ENCODE results near the gene PRKCQ.
"Not testable (repeated sequence)": the region's sequence is repeated elsewhere in the genome, so short reads cannot be mapped to it uniquely, and the experiment has no call there.

The PRKCQ gene

DNA sequence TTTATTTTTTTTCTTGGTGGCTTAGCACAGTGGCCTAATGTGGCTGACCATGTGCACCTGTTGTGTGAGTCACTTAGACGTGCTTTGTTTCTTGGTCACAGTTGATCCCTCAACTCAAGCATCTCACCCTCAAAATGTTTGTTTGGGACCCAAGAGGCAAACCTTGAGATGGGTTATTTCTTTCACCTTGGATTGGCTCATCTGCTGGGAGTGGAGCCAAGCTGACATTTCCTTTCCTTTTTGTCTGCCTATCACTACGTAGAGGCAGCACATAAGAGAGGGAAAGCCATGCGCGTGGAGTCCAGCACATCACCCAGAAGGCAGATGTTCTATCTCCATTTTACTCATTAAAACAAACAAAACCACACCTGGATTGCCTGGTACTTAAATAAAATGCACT, 6.4 kb upstream of the PRKCQ start:
- Histone ChIP-seq H3K27me3 (ENCODE audit: control insufficient read depth in 2 of 2, insufficient read depth in 2 of 2, low read length in 2 of 2) (peaks cover 0 to 4% of the 10 kb centered on the region in 2 donors), H3K4me1 (ENCODE audit: control insufficient read depth in 2 of 2, insufficient read depth in 2 of 2, low read length in 2 of 2) (no peaks in the 10 kb centered on the region), H3K9me3 (ENCODE audit: control insufficient read depth in 2 of 2, low read length in 2 of 2) (no peaks in the 10 kb centered on the region), H3K36me3 (ENCODE audit: control insufficient read depth in 2 of 2, insufficient read depth in 2 of 2, low read length in 2 of 2) (no peaks in the 10 kb centered on the region), H3K9ac (ENCODE audit: low read depth in 1 of 2, low read length in 2 of 2) (no peak overlapping the region), H3K27ac (ENCODE audit: low read depth in 2 of 2, low read length in 2 of 2) (no peak overlapping the region), H3K4me3 (ENCODE audit: low read length in 2 of 2) (no peak overlapping the region)

- H3K27me3 ChIP-seq (ENCODE audit: control insufficient read depth in 2 of 2, insufficient read depth in 2 of 2, low read length in 2 of 2) = peaks cover 3 to 4% of the 10 kb centered on the region in 2 donors
These were observed 3.4 kb upstream of the PRKCQ start for GRCh38 chr10:6583447-6583846.

DNA sequence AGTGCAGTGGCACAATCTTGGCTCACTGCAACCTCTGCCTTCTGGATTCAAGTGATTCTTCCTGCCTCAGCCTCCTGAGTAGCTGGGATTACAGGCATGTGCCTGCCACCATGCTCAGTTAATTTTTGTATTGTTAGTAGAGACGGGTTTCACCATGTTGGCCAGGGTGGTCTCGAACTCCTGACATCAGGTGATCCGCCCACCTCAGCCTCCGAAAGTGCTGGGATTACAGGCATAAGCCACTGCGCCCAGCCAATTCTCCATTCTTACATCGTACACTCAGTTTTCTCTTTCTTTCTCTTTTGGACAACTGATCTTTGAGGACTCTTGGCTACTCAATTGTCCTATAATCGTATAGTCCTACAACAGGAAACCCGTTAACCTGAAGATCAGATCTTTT, 2.8 kb upstream of the PRKCQ start:
- not testable (repeated sequence) for H3K27me3 ChIP-seq (ENCODE audit: control insufficient read depth in 2 of 2, insufficient read depth in 2 of 2, low read length in 2 of 2); H3K27ac ChIP-seq (ENCODE audit: low read depth in 2 of 2, low read length in 2 of 2); H3K4me1 ChIP-seq (ENCODE audit: control insufficient read depth in 2 of 2, insufficient read depth in 2 of 2, low read length in 2 of 2); H3K4me3 ChIP-seq (ENCODE audit: low read length in 2 of 2); H3K36me3 ChIP-seq (ENCODE audit: control insufficient read depth in 2 of 2, insufficient read depth in 2 of 2, low read length in 2 of 2); H3K9me3 ChIP-seq (ENCODE audit: control insufficient read depth in 2 of 2, low read length in 2 of 2); H3K9ac ChIP-seq (ENCODE audit: low read depth in 1 of 2, low read length in 2 of 2)

More at GRCh38 chr10:6583447-6583846, 3.4 kb upstream of the PRKCQ start:
- no peak overlapping the region for H3K4me3 ChIP-seq (ENCODE audit: low read length in 2 of 2)
- no peak overlapping the region for H3K27ac ChIP-seq (ENCODE audit: low read depth in 2 of 2, low read length in 2 of 2)
- H3K4me1 ChIP-seq (ENCODE audit: control insufficient read depth in 2 of 2, insufficient read depth in 2 of 2, low read length in 2 of 2) = peaks cover 0 to 4% of the 10 kb centered on the region in 2 donors
- no peaks in the 10 kb centered on the region for H3K36me3 ChIP-seq (ENCODE audit: control insufficient read depth in 2 of 2, insufficient read depth in 2 of 2, low read length in 2 of 2)
- no peaks in the 10 kb centered on the region for H3K9me3 ChIP-seq (ENCODE audit: control insufficient read depth in 2 of 2, low read length in 2 of 2)
- H3K9ac ChIP-seq (ENCODE audit: low read depth in 1 of 2, low read length in 2 of 2) = no peak overlapping the region

- H3K36me3 ChIP-seq (ENCODE audit: control insufficient read depth in 2 of 2, insufficient read depth in 2 of 2, low read length in 2 of 2) = no peaks in the 10 kb centered on the region
- no peak overlapping the region for H3K9ac ChIP-seq (ENCODE audit: low read depth in 1 of 2, low read length in 2 of 2)
- no peaks in the 10 kb centered on the region for H3K9me3 ChIP-seq (ENCODE audit: control insufficient read depth in 2 of 2, low read length in 2 of 2)
- H3K27ac ChIP-seq (ENCODE audit: low read depth in 2 of 2, low read length in 2 of 2) = no peak overlapping the region
- H3K4me3 ChIP-seq (ENCODE audit: low read length in 2 of 2) = no peak overlapping the region
- H3K4me1 ChIP-seq (ENCODE audit: control insufficient read depth in 2 of 2, insufficient read depth in 2 of 2, low read length in 2 of 2) = peaks cover 0 to 4% of the 10 kb centered on the region in 2 donors
- H3K27me3 ChIP-seq (ENCODE audit: control insufficient read depth in 2 of 2, insufficient read depth in 2 of 2, low read length in 2 of 2) = peaks cover 3 to 4% of the 10 kb centered on the region in 2 donors
These were observed 2.2 kb upstream of the PRKCQ start for GRCh38 chr10:6582298-6582697.

DNA sequence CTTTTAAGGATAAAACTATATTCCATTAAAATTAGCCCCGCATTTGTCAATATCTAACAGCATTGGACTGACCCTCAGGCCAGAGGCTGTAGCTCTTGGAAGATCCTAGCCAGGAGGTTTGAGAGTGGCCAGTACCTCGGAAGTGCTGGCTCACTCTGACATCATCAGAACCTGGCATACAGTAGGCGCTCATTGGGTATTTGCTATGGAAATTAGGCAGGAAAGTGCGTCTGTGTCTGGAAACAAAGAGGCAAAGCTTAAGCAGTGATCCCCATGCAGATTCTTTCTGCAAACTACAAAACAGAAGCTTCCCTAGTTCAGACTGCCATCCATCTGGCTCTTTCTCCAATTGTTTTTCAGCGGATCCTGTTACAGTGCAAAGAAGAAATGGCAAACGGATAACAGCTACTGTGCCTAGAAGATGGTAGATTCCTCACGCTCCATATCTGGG, 1.7 kb upstream of the PRKCQ start:
- Histone ChIP-seq H3K4me1 (ENCODE audit: control insufficient read depth in 2 of 2, insufficient read depth in 2 of 2, low read length in 2 of 2) (peaks cover 0 to 4% of the 10 kb centered on the region in 2 donors), H3K27ac (ENCODE audit: low read depth in 2 of 2, low read length in 2 of 2) (no peak overlapping the region), H3K9me3 (ENCODE audit: control insufficient read depth in 2 of 2, low read length in 2 of 2) (no peaks in the 10 kb centered on the region), H3K36me3 (ENCODE audit: control insufficient read depth in 2 of 2, insufficient read depth in 2 of 2, low read length in 2 of 2) (no peaks in the 10 kb centered on the region), H3K9ac (ENCODE audit: low read depth in 1 of 2, low read length in 2 of 2) (peak overlapping the region in 1 of 2 donors; percentile 3), H3K27me3 (ENCODE audit: control insufficient read depth in 2 of 2, insufficient read depth in 2 of 2, low read length in 2 of 2) (peaks cover 3 to 4% of the 10 kb centered on the region in 2 donors), H3K4me3 (ENCODE audit: low read length in 2 of 2) (peak overlapping the region in 1 of 2 donors; percentile 20)

GRCh38 chr10:6581223-6581622, 1.1 kb upstream of the PRKCQ start:
- Histone ChIP-seq H3K9ac (ENCODE audit: low read depth in 1 of 2, low read length in 2 of 2) (peak overlapping the region in 1 of 2 donors; percentile 81), H3K4me3 (ENCODE audit: low read length in 2 of 2) (peak overlapping the region in 1 of 2 donors; percentile 88)
- not testable (repeated sequence) for H3K9me3 ChIP-seq (ENCODE audit: control insufficient read depth in 2 of 2, low read length in 2 of 2); H3K36me3 ChIP-seq (ENCODE audit: control insufficient read depth in 2 of 2, insufficient read depth in 2 of 2, low read length in 2 of 2); H3K4me1 ChIP-seq (ENCODE audit: control insufficient read depth in 2 of 2, insufficient read depth in 2 of 2, low read length in 2 of 2); H3K27me3 ChIP-seq (ENCODE audit: control insufficient read depth in 2 of 2, insufficient read depth in 2 of 2, low read length in 2 of 2); H3K27ac ChIP-seq (ENCODE audit: low read depth in 2 of 2, low read length in 2 of 2)

- H3K9me3 ChIP-seq (ENCODE audit: control insufficient read depth in 2 of 2, low read length in 2 of 2) = no peaks in the 10 kb centered on the region
- no peaks in the 10 kb centered on the region for H3K36me3 ChIP-seq (ENCODE audit: control insufficient read depth in 2 of 2, insufficient read depth in 2 of 2, low read length in 2 of 2)
- peak overlapping the region; percentile 73 to 81 for H3K9ac ChIP-seq (ENCODE audit: low read depth in 1 of 2, low read length in 2 of 2)
- H3K4me1 ChIP-seq (ENCODE audit: control insufficient read depth in 2 of 2, insufficient read depth in 2 of 2, low read length in 2 of 2) = peaks cover 0 to 4% of the 10 kb centered on the region in 2 donors
- peak overlapping the region; percentile 53 to 56 for H3K27ac ChIP-seq (ENCODE audit: low read depth in 2 of 2, low read length in 2 of 2)
- peak overlapping the region; percentile 65 to 88 for H3K4me3 ChIP-seq (ENCODE audit: low read length in 2 of 2)
- H3K27me3 ChIP-seq (ENCODE audit: control insufficient read depth in 2 of 2, insufficient read depth in 2 of 2, low read length in 2 of 2) = peaks cover 3 to 4% of the 10 kb centered on the region in 2 donors
These were observed 378 bp upstream of the PRKCQ start for GRCh38 chr10:6580279-6581029.

- H3K27me3 ChIP-seq (ENCODE audit: control insufficient read depth in 2 of 2, insufficient read depth in 2 of 2, low read length in 2 of 2) = peaks cover 3 to 4% of the 10 kb centered on the region in 2 donors
- peaks cover 0 to 4% of the 10 kb centered on the region in 2 donors for H3K4me1 ChIP-seq (ENCODE audit: control insufficient read depth in 2 of 2, insufficient read depth in 2 of 2, low read length in 2 of 2)
- no peaks in the 10 kb centered on the region for H3K9me3 ChIP-seq (ENCODE audit: control insufficient read depth in 2 of 2, low read length in 2 of 2)
- peak overlapping the region; percentile 61 to 70 for H3K4me3 ChIP-seq (ENCODE audit: low read length in 2 of 2)
- H3K9ac ChIP-seq (ENCODE audit: low read depth in 1 of 2, low read length in 2 of 2) = peak overlapping the region; percentile 48 to 59
- no peaks in the 10 kb centered on the region for H3K36me3 ChIP-seq (ENCODE audit: control insufficient read depth in 2 of 2, insufficient read depth in 2 of 2, low read length in 2 of 2)
- H3K27ac ChIP-seq (ENCODE audit: low read depth in 2 of 2, low read length in 2 of 2) = peak overlapping the region; percentile 18 to 40
These were observed 733 bp downstream of the PRKCQ start for GRCh38 chr10:6579183-6579903.

DNA sequence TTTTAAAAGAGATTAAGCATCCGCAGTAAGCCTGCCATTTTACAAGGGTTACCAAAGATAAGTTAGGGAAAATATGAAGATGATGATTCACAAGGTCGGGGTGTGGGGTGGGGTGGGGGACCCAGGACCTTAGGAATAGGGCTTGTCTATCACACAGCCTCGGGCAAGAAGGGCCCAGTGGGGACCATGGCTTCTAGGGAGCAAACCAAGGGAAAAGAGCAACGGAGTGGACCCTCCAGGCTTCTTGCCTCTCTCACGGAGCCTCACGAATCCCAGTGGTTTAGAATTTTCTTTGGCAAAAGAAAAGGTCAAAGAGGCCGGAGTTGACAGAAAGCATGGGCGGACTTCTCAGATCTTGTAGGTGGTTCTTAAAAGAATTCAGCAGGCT, 1.3 kb downstream of the PRKCQ start:
- H3K27ac ChIP-seq (ENCODE audit: low read depth in 2 of 2, low read length in 2 of 2) = no peak overlapping the region
- H3K4me1 ChIP-seq (ENCODE audit: control insufficient read depth in 2 of 2, insufficient read depth in 2 of 2, low read length in 2 of 2) = peaks cover 0 to 4% of the 10 kb centered on the region in 2 donors
- H3K9ac ChIP-seq (ENCODE audit: low read depth in 1 of 2, low read length in 2 of 2) = no peak overlapping the region
- peaks cover 3 to 4% of the 10 kb centered on the region in 2 donors for H3K27me3 ChIP-seq (ENCODE audit: control insufficient read depth in 2 of 2, insufficient read depth in 2 of 2, low read length in 2 of 2)
- no peaks in the 10 kb centered on the region for H3K9me3 ChIP-seq (ENCODE audit: control insufficient read depth in 2 of 2, low read length in 2 of 2)
- no peaks in the 10 kb centered on the region for H3K36me3 ChIP-seq (ENCODE audit: control insufficient read depth in 2 of 2, insufficient read depth in 2 of 2, low read length in 2 of 2)
- peak overlapping the region in 1 of 2 donors; percentile 70 for H3K4me3 ChIP-seq (ENCODE audit: low read length in 2 of 2)

GRCh38 chr10:6578251-6578771, 1.8 kb downstream of the PRKCQ start:
- no peak overlapping the region for H3K27ac ChIP-seq (ENCODE audit: low read depth in 2 of 2, low read length in 2 of 2)
- peaks cover 3 to 4% of the 10 kb centered on the region in 2 donors for H3K27me3 ChIP-seq (ENCODE audit: control insufficient read depth in 2 of 2, insufficient read depth in 2 of 2, low read length in 2 of 2)
- H3K4me1 ChIP-seq (ENCODE audit: control insufficient read depth in 2 of 2, insufficient read depth in 2 of 2, low read length in 2 of 2) = peaks cover 0 to 4% of the 10 kb centered on the region in 2 donors
- no peaks in the 10 kb centered on the region for H3K36me3 ChIP-seq (ENCODE audit: control insufficient read depth in 2 of 2, insufficient read depth in 2 of 2, low read length in 2 of 2)
- H3K9ac ChIP-seq (ENCODE audit: low read depth in 1 of 2, low read length in 2 of 2) = no peak overlapping the region
- no peaks in the 10 kb centered on the region for H3K9me3 ChIP-seq (ENCODE audit: control insufficient read depth in 2 of 2, low read length in 2 of 2)
- H3K4me3 ChIP-seq (ENCODE audit: low read length in 2 of 2) = peak overlapping the region in 1 of 2 donors; percentile 70

Measured in mucosa of rectum (tissue), 2 donors.